PC-9 (cell line): ENCODE measurements around the gene C1D.

Source experiments
- EZH2 ChIP-seq: fragments of 200-600 bp; sonication (generic); IDR thresholded peaks from 2 replicates; pipeline ENCODE4 v1.8.0; 2017; ENCODE audit warnings: antibody characterized with exemption, low read depth
- TF ChIP-seq, protein P1 (sequence below): fragments of 200-600 bp; sonication (generic); conservative IDR thresholded peaks from 2 replicates; pipeline ENCODE4 v1.6.1; 2017; ENCODE audit warnings: mixed run types, antibody characterized with exemption, mild to moderate bottlenecking, moderate library complexity

DNA sequence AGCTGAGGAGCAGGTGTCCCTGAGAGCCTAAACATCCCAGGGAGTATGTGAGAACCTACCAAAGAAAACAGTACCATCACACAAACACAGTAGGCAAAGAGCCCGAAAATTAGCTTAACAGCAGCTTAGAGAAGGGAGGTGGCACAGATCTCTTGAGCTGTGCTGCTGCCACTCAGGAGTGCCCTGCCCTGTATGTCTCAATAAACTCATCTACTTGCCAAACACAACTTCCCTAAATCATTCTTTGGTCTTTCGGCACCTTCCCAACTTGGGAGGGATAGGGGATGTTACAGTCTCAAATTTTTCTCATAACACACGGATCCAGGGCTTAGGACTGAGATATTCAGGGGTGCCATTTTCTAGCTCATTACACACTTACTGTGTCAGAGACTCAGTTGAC is 45.3 kb upstream of the C1D start:
- TF ChIP-seq EZH2 = no peak
- TF ChIP-seq, protein P1, sequence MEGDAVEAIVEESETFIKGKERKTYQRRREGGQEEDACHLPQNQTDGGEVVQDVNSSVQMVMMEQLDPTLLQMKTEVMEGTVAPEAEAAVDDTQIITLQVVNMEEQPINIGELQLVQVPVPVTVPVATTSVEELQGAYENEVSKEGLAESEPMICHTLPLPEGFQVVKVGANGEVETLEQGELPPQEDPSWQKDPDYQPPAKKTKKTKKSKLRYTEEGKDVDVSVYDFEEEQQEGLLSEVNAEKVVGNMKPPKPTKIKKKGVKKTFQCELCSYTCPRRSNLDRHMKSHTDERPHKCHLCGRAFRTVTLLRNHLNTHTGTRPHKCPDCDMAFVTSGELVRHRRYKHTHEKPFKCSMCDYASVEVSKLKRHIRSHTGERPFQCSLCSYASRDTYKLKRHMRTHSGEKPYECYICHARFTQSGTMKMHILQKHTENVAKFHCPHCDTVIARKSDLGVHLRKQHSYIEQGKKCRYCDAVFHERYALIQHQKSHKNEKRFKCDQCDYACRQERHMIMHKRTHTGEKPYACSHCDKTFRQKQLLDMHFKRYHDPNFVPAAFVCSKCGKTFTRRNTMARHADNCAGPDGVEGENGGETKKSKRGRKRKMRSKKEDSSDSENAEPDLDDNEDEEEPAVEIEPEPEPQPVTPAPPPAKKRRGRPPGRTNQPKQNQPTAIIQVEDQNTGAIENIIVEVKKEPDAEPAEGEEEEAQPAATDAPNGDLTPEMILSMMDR = no peak
